ENCODE results near the gene PLCZ1.

- TF ChIP-seq, protein P1, sequence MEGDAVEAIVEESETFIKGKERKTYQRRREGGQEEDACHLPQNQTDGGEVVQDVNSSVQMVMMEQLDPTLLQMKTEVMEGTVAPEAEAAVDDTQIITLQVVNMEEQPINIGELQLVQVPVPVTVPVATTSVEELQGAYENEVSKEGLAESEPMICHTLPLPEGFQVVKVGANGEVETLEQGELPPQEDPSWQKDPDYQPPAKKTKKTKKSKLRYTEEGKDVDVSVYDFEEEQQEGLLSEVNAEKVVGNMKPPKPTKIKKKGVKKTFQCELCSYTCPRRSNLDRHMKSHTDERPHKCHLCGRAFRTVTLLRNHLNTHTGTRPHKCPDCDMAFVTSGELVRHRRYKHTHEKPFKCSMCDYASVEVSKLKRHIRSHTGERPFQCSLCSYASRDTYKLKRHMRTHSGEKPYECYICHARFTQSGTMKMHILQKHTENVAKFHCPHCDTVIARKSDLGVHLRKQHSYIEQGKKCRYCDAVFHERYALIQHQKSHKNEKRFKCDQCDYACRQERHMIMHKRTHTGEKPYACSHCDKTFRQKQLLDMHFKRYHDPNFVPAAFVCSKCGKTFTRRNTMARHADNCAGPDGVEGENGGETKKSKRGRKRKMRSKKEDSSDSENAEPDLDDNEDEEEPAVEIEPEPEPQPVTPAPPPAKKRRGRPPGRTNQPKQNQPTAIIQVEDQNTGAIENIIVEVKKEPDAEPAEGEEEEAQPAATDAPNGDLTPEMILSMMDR (IDR thresholded peaks at IDR 0.05): no peak
- TF ChIP-seq POLR2A (IDR thresholded peaks at IDR 0.05): no peak
- TF ChIP-seq EP300 (IDR thresholded peaks at IDR 0.05): no peak
Measured at GRCh38 chr12:18700271-18700670, 37.5 kb downstream of the PLCZ1 start.

Measured in stomach (tissue), 4 donors.